IMR-90 (cell line): ENCODE results near the gene KRTAP4-3.
"Not testable (repeated sequence)": the region's sequence is repeated elsewhere in the genome, so short reads cannot be mapped to it uniquely, and the experiment has no call there.

Experiments
- BHLHE40 ChIP-seq: fragments of 150-350 bp; IDR thresholded peaks from 2 replicates; pipeline ENCODE4 v1.6.1; 2016; ENCODE audit warnings: mild to moderate bottlenecking, low read depth, low read length
- CEBPB ChIP-seq: IDR thresholded peaks from 2 replicates; pipeline ENCODE4 v1.6.1; 2012; ENCODE audit warnings: low read depth, low read length, improper control_type of control experiment
- CHD1 ChIP-seq: IDR thresholded peaks from 2 replicates; pipeline ENCODE4 v1.6.1; 2012; ENCODE audit warnings: low read depth, low read length, improper control_type of control experiment
- CTCF ChIP-seq: conservative IDR thresholded peaks from 2 replicates; pipeline ENCODE4 v1.5.1; 2012; ENCODE audit warnings: mild to moderate bottlenecking, low read depth, low read length, improper control_type of control experiment
- ELK1 ChIP-seq: fragments of 150-350 bp; IDR thresholded peaks from 2 replicates; pipeline ENCODE4 v1.6.1; 2016; ENCODE audit warnings: low read depth, mild to moderate bottlenecking, low read length, moderate library complexity, borderline replicate concordance
- MAFK ChIP-seq: IDR thresholded peaks from 2 replicates; pipeline ENCODE4 v1.6.1; 2012; ENCODE audit warnings: low read depth, low read length, improper control_type of control experiment
- MAZ ChIP-seq: IDR thresholded peaks from 2 replicates; pipeline ENCODE4 v1.6.1; 2012; ENCODE audit warnings: low read depth, mild to moderate bottlenecking, low read length, improper control_type of control experiment, moderate library complexity, borderline replicate concordance
- MXI1 ChIP-seq: IDR thresholded peaks from 2 replicates; pipeline ENCODE4 v1.6.1; 2012; ENCODE audit warnings: low read depth, mild to moderate bottlenecking, low read length, moderate library complexity, borderline replicate concordance
- POLR2A ChIP-seq: IDR thresholded peaks from 2 replicates; pipeline ENCODE4 v1.6.1; 2012; ENCODE audit warnings: mild to moderate bottlenecking, low read depth, low read length
- RAD21 ChIP-seq: IDR thresholded peaks from 2 replicates; pipeline ENCODE4 v1.6.1; 2012; ENCODE audit warnings: low read length, improper control_type of control experiment
- RCOR1 ChIP-seq: IDR thresholded peaks from 2 replicates; pipeline ENCODE4 v1.6.1; 2012; ENCODE audit warnings: mild to moderate bottlenecking, low read length, improper control_type of control experiment; ENCODE audit not compliant: insufficient replicate concordance
- RFX5 ChIP-seq: IDR thresholded peaks from 2 replicates; pipeline ENCODE4 v1.8.0; 2012; ENCODE audit warnings: low read depth, mild to moderate bottlenecking, low read length, moderate library complexity
- SMC3 ChIP-seq: fragments of 150-350 bp; IDR thresholded peaks from 2 replicates; pipeline ENCODE4 v1.6.1; 2016; ENCODE audit warnings: low read depth, mild to moderate bottlenecking, antibody characterized with exemption, low read length, moderate library complexity
- TF ChIP-seq, protein P1 (sequence below): fragments of 150-350 bp; IDR thresholded peaks from 2 replicates; pipeline ENCODE4 v1.6.1; 2017; ENCODE audit warnings: mild to moderate bottlenecking, antibody characterized with exemption, low read length, low read depth

- not testable (repeated sequence) for TF ChIP-seq CHD1, CTCF, POLR2A, RFX5, ELK1, RAD21, MXI1, RCOR1, SMC3, CEBPB, MAFK, BHLHE40, MAZ
- TF ChIP-seq, protein P1, sequence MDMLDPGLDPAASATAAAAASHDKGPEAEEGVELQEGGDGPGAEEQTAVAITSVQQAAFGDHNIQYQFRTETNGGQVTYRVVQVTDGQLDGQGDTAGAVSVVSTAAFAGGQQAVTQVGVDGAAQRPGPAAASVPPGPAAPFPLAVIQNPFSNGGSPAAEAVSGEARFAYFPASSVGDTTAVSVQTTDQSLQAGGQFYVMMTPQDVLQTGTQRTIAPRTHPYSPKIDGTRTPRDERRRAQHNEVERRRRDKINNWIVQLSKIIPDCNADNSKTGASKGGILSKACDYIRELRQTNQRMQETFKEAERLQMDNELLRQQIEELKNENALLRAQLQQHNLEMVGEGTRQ: not testable (repeated sequence)
Measured at GRCh38 chr17:41189837-41190318, 21.9 kb upstream of the KRTAP4-3 start, which contains the start of gene KRTAP9-1.
